ENCODE data around the gene UGT1A7.

DNA sequence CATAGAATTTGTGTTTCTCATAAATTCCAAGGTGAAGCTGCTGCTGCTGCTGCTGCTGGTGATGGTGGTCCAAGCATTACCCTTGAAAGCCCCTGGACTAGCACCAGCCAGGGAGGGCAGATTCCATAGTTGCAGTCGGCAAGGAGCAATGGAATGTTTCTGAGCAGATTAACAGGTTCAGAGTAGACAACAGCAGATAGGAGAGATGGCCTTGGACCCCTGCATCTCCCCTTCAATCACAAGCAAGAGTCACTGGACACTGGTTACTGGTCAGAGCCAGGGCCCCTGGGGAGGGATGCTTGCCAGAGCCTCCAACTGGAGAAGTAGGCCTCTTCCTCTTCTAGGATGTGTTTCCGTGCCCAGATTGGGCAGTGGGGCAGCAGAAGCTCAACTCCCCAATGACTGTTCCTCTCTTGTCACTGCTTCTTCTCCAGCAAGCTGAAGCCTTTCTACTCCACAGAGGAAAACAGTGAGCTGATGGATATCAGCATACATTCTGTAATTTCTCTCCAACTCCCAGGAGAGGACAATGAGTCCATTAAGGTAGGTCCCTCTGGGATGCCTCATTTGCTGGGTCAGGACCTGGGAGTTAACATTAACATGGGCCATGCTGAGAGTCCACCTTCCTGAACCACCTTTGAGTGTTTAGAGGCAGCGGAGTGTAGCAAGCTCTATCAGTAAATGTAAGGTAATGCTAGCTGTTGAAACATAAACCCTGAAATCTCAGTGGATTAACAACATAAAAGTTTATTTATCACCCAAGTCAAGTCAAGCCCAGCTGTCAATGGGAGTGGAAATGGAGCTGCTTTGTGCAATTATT is 131.7 kb downstream of the UGT1A7 start:
- TF ChIP-seq, protein P1, sequence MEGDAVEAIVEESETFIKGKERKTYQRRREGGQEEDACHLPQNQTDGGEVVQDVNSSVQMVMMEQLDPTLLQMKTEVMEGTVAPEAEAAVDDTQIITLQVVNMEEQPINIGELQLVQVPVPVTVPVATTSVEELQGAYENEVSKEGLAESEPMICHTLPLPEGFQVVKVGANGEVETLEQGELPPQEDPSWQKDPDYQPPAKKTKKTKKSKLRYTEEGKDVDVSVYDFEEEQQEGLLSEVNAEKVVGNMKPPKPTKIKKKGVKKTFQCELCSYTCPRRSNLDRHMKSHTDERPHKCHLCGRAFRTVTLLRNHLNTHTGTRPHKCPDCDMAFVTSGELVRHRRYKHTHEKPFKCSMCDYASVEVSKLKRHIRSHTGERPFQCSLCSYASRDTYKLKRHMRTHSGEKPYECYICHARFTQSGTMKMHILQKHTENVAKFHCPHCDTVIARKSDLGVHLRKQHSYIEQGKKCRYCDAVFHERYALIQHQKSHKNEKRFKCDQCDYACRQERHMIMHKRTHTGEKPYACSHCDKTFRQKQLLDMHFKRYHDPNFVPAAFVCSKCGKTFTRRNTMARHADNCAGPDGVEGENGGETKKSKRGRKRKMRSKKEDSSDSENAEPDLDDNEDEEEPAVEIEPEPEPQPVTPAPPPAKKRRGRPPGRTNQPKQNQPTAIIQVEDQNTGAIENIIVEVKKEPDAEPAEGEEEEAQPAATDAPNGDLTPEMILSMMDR (IDR thresholded peaks at IDR 0.05; ENCODE audit: insufficient read depth, low read length, poor library complexity, severe bottlenecking), result no peak
- TF ChIP-seq EZH2phosphoT487 (conservative IDR thresholded peaks at IDR 0.05; ENCODE audit: low read length), result no peak
